ENCODE results near the gene ZNF334. TPM values are rescaled to one million over a fixed set of nuclear protein-coding genes. Genes with fewer than 3 reads are reported as not detected.

ZNF334 gene
- total and polyA plus RNA-seq, 2 of the 4 experiments (the other 2 are of a cell fraction), result 1.4 to 2.1 TPM

Other genes starting within 250 kb of the ZNF334 start
- gene CDH22, start 205.1 kb downstream of the ZNF334 start, total RNA-seq (2012; rRNA removed), result not detected in 2 replicates
- gene CDH22, start 205.1 kb downstream of the ZNF334 start, polyA plus RNA-seq (2012; rRNA removed), result not detected in 2 replicates
- gene ELMO2, start 106.9 kb downstream of the ZNF334 start, total RNA-seq (2012; rRNA removed), result 45.0 and 52.7 TPM in 2 replicates
- 26.7 and 29.2 TPM in 2 replicates for gene ELMO2, start 106.9 kb downstream of the ZNF334 start, polyA plus RNA-seq (2012; rRNA removed)
- not detected in 2 replicates for gene OCSTAMP, start 37.1 kb upstream of the ZNF334 start, total RNA-seq (2012; rRNA removed)
- not detected in 2 replicates for gene OCSTAMP, start 37.1 kb upstream of the ZNF334 start, polyA plus RNA-seq (2012; rRNA removed)
- 2.5 and 2.8 TPM in 2 replicates for gene SLC13A3, start 137.9 kb upstream of the ZNF334 start, total RNA-seq (2012; rRNA removed)
- gene SLC13A3, start 137.9 kb upstream of the ZNF334 start, polyA plus RNA-seq (2012; rRNA removed), result 3.9 and 4.2 TPM in 2 replicates
- gene TP53RK, start 175.9 kb upstream of the ZNF334 start, total RNA-seq (2012; rRNA removed), result 10.6 and 16.1 TPM in 2 replicates
- gene TP53RK, start 175.9 kb upstream of the ZNF334 start, polyA plus RNA-seq (2012; rRNA removed), result 8.7 and 9.0 TPM in 2 replicates
- 14.7 and 15.2 TPM in 2 replicates for gene SLC2A10, start 196.1 kb upstream of the ZNF334 start, total RNA-seq (2012; rRNA removed)
- gene SLC2A10, start 196.1 kb upstream of the ZNF334 start, polyA plus RNA-seq (2012; rRNA removed), result 22.0 TPM in 2 replicates